C4-2B (cell line): ENCODE measurements around the gene SMIM35.

Source experiments
- CTCF ChIP-seq: fragments of 450-650 bp; conservative IDR thresholded peaks from 2 replicates; pipeline ENCODE4 v1.5.1; 2017; ENCODE audit warnings: mild to moderate bottlenecking
- ZFX ChIP-seq: fragments of 450-650 bp; IDR thresholded peaks from 2 replicates; pipeline ENCODE4 v1.6.1; 2017

DNA sequence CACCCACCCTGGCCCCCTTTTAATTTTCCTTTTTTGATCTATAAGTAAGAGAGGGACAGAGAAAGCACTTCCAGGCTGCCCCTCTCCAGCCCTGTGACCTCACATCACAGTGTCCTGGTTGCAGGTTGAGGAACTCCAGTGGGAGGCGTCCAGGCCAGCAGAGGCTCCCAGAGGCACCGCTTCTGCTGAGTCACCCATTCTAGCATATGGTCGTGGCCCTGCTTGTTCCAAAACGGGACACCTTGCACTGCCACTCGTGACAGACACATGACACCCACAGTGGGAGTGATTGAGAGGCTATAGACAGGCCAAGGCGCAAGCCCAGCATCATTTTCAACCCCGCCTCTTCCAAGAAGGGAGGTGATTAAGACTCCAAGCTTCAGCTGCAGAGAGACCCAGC is 25.9 kb downstream of the SMIM35 start:
- TF ChIP-seq CTCF = no peak
- no peak for TF ChIP-seq ZFX
